ENCODE data around the gene NRSN1. TPM values are rescaled to one million over a fixed set of nuclear protein-coding genes. Genes with fewer than 3 reads are reported as not detected.

NRSN1 gene
- total and polyA plus RNA-seq, 2 experiments from 2014 or later = 0.68 to 1.5 TPM

- Histone ChIP-seq H4K20me1 (replicated peaks; ENCODE audit: insufficient read depth) (no peaks in the 10 kb centered on the region), H2AFZ (no peak overlapping the region), H3K27me3 (ENCODE audit: insufficient read depth) (no peaks in the 10 kb centered on the region), H3K36me3 (ENCODE audit: insufficient read depth) (no peaks in the 10 kb centered on the region), H3K79me2 (replicated peaks; ENCODE audit: insufficient read depth) (no peaks in the 10 kb centered on the region), H3K27ac (ENCODE audit: low read depth) (no peak overlapping the region), H3K4me1 (ENCODE audit: insufficient read depth) (no peaks in the 10 kb centered on the region), H3K4me3 (no peak overlapping the region), H3F3A (replicated peaks; ENCODE audit: low read depth) (no peaks in the 10 kb centered on the region), H3K4me2 (no peak overlapping the region), H3K9me2 (ENCODE audit: insufficient read depth) (no peaks in the 10 kb centered on the region)
- Mint-ChIP-seq H3K4me3 (no peak overlapping the region), H3K36me3 (ENCODE audit: low read depth) (no peaks in the 10 kb centered on the region), H3K4me1 (peaks cover 2% of the 10 kb centered on the region; the same call in 1 of the 3 replicates), H3K27ac (no peak overlapping the region), H3K9me3 (no peaks in the 10 kb centered on the region), H3K27me3 (ENCODE audit: insufficient read depth, low read depth, poor library complexity) (no peaks in the 10 kb centered on the region)
- TF ChIP-seq ZNF331 (CRISPR knock-in tag; IDR thresholded peaks at IDR 0.05; ENCODE audit: low read depth) = no peak
- TF ChIP-seq POLR2AphosphoS5 (IDR thresholded peaks at IDR 0.05; ENCODE audit: low read depth) = no peak
- TF ChIP-seq ZNF114 (CRISPR knock-in tag; IDR thresholded peaks at IDR 0.05) = no peak
- TF ChIP-seq NANOG (IDR thresholded peaks at IDR 0.05; ENCODE audit: borderline replicate concordance) = no peak
- TF ChIP-seq, protein P1, sequence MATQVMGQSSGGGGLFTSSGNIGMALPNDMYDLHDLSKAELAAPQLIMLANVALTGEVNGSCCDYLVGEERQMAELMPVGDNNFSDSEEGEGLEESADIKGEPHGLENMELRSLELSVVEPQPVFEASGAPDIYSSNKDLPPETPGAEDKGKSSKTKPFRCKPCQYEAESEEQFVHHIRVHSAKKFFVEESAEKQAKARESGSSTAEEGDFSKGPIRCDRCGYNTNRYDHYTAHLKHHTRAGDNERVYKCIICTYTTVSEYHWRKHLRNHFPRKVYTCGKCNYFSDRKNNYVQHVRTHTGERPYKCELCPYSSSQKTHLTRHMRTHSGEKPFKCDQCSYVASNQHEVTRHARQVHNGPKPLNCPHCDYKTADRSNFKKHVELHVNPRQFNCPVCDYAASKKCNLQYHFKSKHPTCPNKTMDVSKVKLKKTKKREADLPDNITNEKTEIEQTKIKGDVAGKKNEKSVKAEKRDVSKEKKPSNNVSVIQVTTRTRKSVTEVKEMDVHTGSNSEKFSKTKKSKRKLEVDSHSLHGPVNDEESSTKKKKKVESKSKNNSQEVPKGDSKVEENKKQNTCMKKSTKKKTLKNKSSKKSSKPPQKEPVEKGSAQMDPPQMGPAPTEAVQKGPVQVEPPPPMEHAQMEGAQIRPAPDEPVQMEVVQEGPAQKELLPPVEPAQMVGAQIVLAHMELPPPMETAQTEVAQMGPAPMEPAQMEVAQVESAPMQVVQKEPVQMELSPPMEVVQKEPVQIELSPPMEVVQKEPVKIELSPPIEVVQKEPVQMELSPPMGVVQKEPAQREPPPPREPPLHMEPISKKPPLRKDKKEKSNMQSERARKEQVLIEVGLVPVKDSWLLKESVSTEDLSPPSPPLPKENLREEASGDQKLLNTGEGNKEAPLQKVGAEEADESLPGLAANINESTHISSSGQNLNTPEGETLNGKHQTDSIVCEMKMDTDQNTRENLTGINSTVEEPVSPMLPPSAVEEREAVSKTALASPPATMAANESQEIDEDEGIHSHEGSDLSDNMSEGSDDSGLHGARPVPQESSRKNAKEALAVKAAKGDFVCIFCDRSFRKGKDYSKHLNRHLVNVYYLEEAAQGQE (IDR thresholded peaks at IDR 0.05; ENCODE audit: unreplicated experiment) = no peak
- TF ChIP-seq, protein P2, sequence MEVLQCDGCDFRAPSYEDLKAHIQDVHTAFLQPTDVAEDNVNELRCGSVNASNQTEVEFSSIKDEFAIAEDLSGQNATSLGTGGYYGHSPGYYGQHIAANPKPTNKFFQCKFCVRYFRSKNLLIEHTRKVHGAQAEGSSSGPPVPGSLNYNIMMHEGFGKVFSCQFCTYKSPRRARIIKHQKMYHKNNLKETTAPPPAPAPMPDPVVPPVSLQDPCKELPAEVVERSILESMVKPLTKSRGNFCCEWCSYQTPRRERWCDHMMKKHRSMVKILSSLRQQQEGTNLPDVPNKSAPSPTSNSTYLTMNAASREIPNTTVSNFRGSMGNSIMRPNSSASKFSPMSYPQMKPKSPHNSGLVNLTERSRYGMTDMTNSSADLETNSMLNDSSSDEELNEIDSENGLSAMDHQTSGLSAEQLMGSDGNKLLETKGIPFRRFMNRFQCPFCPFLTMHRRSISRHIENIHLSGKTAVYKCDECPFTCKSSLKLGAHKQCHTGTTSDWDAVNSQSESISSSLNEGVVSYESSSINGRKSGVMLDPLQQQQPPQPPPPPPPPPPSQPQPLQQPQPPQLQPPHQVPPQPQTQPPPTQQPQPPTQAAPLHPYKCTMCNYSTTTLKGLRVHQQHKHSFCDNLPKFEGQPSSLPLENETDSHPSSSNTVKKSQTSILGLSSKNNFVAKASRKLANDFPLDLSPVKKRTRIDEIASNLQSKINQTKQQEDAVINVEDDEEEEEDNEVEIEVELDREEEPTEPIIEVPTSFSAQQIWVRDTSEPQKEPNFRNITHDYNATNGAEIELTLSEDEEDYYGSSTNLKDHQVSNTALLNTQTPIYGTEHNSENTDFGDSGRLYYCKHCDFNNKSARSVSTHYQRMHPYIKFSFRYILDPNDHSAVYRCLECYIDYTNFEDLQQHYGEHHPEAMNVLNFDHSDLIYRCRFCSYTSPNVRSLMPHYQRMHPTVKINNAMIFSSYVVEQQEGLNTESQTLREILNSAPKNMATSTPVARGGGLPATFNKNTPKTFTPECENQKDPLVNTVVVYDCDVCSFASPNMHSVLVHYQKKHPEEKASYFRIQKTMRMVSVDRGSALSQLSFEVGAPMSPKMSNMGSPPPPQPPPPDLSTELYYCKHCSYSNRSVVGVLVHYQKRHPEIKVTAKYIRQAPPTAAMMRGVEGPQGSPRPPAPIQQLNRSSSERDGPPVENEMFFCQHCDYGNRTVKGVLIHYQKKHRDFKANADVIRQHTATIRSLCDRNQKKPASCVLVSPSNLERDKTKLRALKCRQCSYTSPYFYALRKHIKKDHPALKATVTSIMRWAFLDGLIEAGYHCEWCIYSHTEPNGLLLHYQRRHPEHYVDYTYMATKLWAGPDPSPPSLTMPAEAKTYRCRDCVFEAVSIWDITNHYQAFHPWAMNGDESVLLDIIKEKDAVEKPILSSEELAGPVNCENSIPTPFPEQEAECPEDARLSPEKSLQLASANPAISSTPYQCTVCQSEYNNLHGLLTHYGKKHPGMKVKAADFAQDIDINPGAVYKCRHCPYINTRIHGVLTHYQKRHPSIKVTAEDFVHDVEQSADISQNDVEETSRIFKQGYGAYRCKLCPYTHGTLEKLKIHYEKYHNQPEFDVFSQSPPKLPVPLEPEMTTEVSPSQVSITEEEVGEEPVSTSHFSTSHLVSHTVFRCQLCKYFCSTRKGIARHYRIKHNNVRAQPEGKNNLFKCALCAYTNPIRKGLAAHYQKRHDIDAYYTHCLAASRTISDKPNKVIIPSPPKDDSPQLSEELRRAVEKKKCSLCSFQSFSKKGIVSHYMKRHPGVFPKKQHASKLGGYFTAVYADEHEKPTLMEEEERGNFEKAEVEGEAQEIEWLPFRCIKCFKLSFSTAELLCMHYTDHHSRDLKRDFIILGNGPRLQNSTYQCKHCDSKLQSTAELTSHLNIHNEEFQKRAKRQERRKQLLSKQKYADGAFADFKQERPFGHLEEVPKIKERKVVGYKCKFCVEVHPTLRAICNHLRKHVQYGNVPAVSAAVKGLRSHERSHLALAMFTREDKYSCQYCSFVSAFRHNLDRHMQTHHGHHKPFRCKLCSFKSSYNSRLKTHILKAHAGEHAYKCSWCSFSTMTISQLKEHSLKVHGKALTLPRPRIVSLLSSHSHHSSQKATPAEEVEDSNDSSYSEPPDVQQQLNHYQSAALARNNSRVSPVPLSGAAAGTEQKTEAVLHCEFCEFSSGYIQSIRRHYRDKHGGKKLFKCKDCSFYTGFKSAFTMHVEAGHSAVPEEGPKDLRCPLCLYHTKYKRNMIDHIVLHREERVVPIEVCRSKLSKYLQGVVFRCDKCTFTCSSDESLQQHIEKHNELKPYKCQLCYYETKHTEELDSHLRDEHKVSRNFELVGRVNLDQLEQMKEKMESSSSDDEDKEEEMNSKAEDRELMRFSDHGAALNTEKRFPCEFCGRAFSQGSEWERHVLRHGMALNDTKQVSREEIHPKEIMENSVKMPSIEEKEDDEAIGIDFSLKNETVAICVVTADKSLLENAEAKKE (CRISPR knock-in tag; IDR thresholded peaks at IDR 0.05) = no peak
- TF ChIP-seq EZH2phosphoT487 (IDR thresholded peaks at IDR 0.05; ENCODE audit: unreplicated experiment) = no peak
- TF ChIP-seq CREB1 (CRISPR knock-in tag; IDR thresholded peaks at IDR 0.05; ENCODE audit: low read depth) = no peak
- no peak for TF ChIP-seq EZH2 (IDR thresholded peaks at IDR 0.05; ENCODE audit: low read depth, unreplicated experiment)
- no peak for TF ChIP-seq STAT1 (IDR thresholded peaks at IDR 0.05; ENCODE audit: unreplicated experiment)
- no peak for TF ChIP-seq CTCF (conservative IDR thresholded peaks at IDR 0.05; ENCODE audit: low read depth in 2 of 2)
- TF ChIP-seq, protein P3, sequence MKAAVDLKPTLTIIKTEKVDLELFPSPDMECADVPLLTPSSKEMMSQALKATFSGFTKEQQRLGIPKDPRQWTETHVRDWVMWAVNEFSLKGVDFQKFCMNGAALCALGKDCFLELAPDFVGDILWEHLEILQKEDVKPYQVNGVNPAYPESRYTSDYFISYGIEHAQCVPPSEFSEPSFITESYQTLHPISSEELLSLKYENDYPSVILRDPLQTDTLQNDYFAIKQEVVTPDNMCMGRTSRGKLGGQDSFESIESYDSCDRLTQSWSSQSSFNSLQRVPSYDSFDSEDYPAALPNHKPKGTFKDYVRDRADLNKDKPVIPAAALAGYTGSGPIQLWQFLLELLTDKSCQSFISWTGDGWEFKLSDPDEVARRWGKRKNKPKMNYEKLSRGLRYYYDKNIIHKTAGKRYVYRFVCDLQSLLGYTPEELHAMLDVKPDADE (IDR thresholded peaks at IDR 0.05) = no peak
- TF ChIP-seq JUNB (IDR thresholded peaks at IDR 0.05; ENCODE audit: unreplicated experiment) = no peak
- DNase-seq (ENCODE audit: low spot score) = no peak
- ATAC-seq = no peak
Measured at GRCh38 chr6:24113891-24114290, 12.1 kb upstream of the NRSN1 start.
